IPS-15b (cell line): Measurements from ENCODE around the gene CRYBG1.
A peak's percentile ranks its signal among the peaks of the same experiment; 100 is the strongest.

Experiments used
- H3K27me3 ChIP-seq: one replicate; pipeline ENCODE4 v1.6.1; 2013; ENCODE audit warnings: low read length; ENCODE audit not compliant: control insufficient read depth, insufficient read depth
- H3K36me3 ChIP-seq: one replicate; pipeline ENCODE4 v1.6.1; 2013; ENCODE audit warnings: low read length; ENCODE audit not compliant: control insufficient read depth, insufficient read depth
- H3K4me1 ChIP-seq: one replicate; pipeline ENCODE4 v1.6.1; 2013; ENCODE audit warnings: mild to moderate bottlenecking, low read length; ENCODE audit not compliant: control insufficient read depth, insufficient read depth
- H3K4me3 ChIP-seq: one replicate; pipeline ENCODE4 v1.5.1; 2013; ENCODE audit warnings: low read depth, low read length
- H3K9ac ChIP-seq: one replicate; pipeline ENCODE4 v1.6.1; 2013; ENCODE audit warnings: low read depth, mild to moderate bottlenecking, low read length
- H3K9me3 ChIP-seq: one replicate; pipeline ENCODE4 v1.6.1; 2013; ENCODE audit warnings: mild to moderate bottlenecking, low read length; ENCODE audit not compliant: control insufficient read depth, insufficient read depth

Gene CRYBG1

GRCh38 chr6:106347219-106347618, 13.3 kb upstream of the CRYBG1 start:
- Histone ChIP-seq H3K36me3 (no peaks in the 10 kb centered on the region), H3K27me3 (no peaks in the 10 kb centered on the region), H3K9ac (no peak overlapping the region), H3K9me3 (no peaks in the 10 kb centered on the region), H3K4me1 (no peaks in the 10 kb centered on the region), H3K4me3 (no peak overlapping the region)

GRCh38 chr6:106356378-106356777, 4.1 kb upstream of the CRYBG1 start:
- Histone ChIP-seq H3K9me3 (no peaks in the 10 kb centered on the region), H3K4me3 (no peak overlapping the region), H3K9ac (no peak overlapping the region), H3K27me3 (peaks cover 5% of the 10 kb centered on the region), H3K36me3 (no peaks in the 10 kb centered on the region), H3K4me1 (peaks cover 4% of the 10 kb centered on the region)

- H3K9me3 ChIP-seq = no peaks in the 10 kb centered on the region
- no peak overlapping the region for H3K9ac ChIP-seq
- H3K4me1 ChIP-seq = peaks cover 3% of the 10 kb centered on the region
- H3K27me3 ChIP-seq = peaks cover 9% of the 10 kb centered on the region
- H3K4me3 ChIP-seq = peak overlapping the region; percentile 81
- no peaks in the 10 kb centered on the region for H3K36me3 ChIP-seq
Measured at GRCh38 chr6:106359959-106360409, 533 bp upstream of the CRYBG1 start.

- Histone ChIP-seq H3K4me1 (peaks cover 3% of the 10 kb centered on the region), H3K4me3 (peak overlapping the region; percentile 81), H3K27me3 (peaks cover 9% of the 10 kb centered on the region), H3K9me3 (no peaks in the 10 kb centered on the region), H3K36me3 (no peaks in the 10 kb centered on the region), H3K9ac (peak overlapping the region; percentile 71)
Measured at GRCh38 chr6:106360989-106361430, 493 bp downstream of the CRYBG1 start.

GRCh38 chr6:106363401-106364138, 3.1 kb downstream of the CRYBG1 start:
- no peaks in the 10 kb centered on the region for H3K36me3 ChIP-seq
- peaks cover 9% of the 10 kb centered on the region for H3K27me3 ChIP-seq
- no peak overlapping the region for H3K9ac ChIP-seq
- H3K4me1 ChIP-seq = peaks cover 3% of the 10 kb centered on the region
- no peaks in the 10 kb centered on the region for H3K9me3 ChIP-seq
- no peak overlapping the region for H3K4me3 ChIP-seq

GRCh38 chr6:106369739-106370138, 9.2 kb downstream of the CRYBG1 start:
- H3K27me3 ChIP-seq = no peaks in the 10 kb centered on the region

GRCh38 chr6:106370639-106371038, 10.1 kb downstream of the CRYBG1 start:
- Histone ChIP-seq H3K4me3 (no peak overlapping the region), H3K9me3 (no peaks in the 10 kb centered on the region), H3K9ac (no peak overlapping the region), H3K27me3 (no peaks in the 10 kb centered on the region), H3K4me1 (peaks cover 5% of the 10 kb centered on the region), H3K36me3 (no peaks in the 10 kb centered on the region)

More at GRCh38 chr6:106369739-106370138, 9.2 kb downstream of the CRYBG1 start:
- Histone ChIP-seq H3K9ac (no peak overlapping the region), H3K4me3 (no peak overlapping the region), H3K4me1 (peaks cover 5% of the 10 kb centered on the region), H3K36me3 (no peaks in the 10 kb centered on the region), H3K9me3 (no peaks in the 10 kb centered on the region)

GRCh38 chr6:106372838-106373501, 12.5 kb downstream of the CRYBG1 start:
- no peaks in the 10 kb centered on the region for H3K9me3 ChIP-seq
- no peaks in the 10 kb centered on the region for H3K27me3 ChIP-seq
- H3K9ac ChIP-seq = no peak overlapping the region
- H3K36me3 ChIP-seq = no peaks in the 10 kb centered on the region
- peaks cover 5% of the 10 kb centered on the region for H3K4me1 ChIP-seq
- no peak overlapping the region for H3K4me3 ChIP-seq

GRCh38 chr6:106373502-106374239, 13.2 kb downstream of the CRYBG1 start:
- Histone ChIP-seq H3K36me3 (no peaks in the 10 kb centered on the region), H3K4me1 (peaks cover 5% of the 10 kb centered on the region), H3K27me3 (no peaks in the 10 kb centered on the region), H3K9ac (no peak overlapping the region), H3K4me3 (no peak overlapping the region), H3K9me3 (no peaks in the 10 kb centered on the region)

- Histone ChIP-seq H3K9me3 (no peaks in the 10 kb centered on the region), H3K27me3 (no peaks in the 10 kb centered on the region), H3K4me3 (no peak overlapping the region), H3K9ac (no peak overlapping the region), H3K4me1 (no peaks in the 10 kb centered on the region), H3K36me3 (no peaks in the 10 kb centered on the region)
Measured at GRCh38 chr6:106377061-106377540, 16.6 kb downstream of the CRYBG1 start.

GRCh38 chr6:106379951-106380350, 19.4 kb downstream of the CRYBG1 start:
- H3K36me3 ChIP-seq = no peaks in the 10 kb centered on the region
- H3K4me1 ChIP-seq = no peaks in the 10 kb centered on the region
- H3K9ac ChIP-seq = no peak overlapping the region
- no peaks in the 10 kb centered on the region for H3K9me3 ChIP-seq
- H3K4me3 ChIP-seq = no peak overlapping the region
- no peaks in the 10 kb centered on the region for H3K27me3 ChIP-seq
